ENCODE results near the gene CD300C.

Gene CD300C

GRCh38 chr17:74543406-74543805 lies 2.5 kb downstream of the CD300C start:
- Histone ChIP-seq H3K4me1 (ENCODE audit: low read length) (no peaks in the 10 kb centered on the region), H3K4me2 (ENCODE audit: low read depth, low read length) (no peak overlapping the region), H3K4me3 (ENCODE audit: low read length) (no peak overlapping the region), H3K27me3 (replicated peaks; ENCODE audit: insufficient read depth, low read length) (peaks cover 78% of the 10 kb centered on the region), H3K9me3 (replicated peaks; ENCODE audit: insufficient read depth, low read length) (no peaks in the 10 kb centered on the region), H3F3A (ENCODE audit: insufficient read depth, low read length) (no peaks in the 10 kb centered on the region), H3K9me2 (replicated peaks; ENCODE audit: insufficient read depth, low read length) (no peaks in the 10 kb centered on the region), H3K79me2 (ENCODE audit: low read length) (no peaks in the 10 kb centered on the region), H3K9ac (ENCODE audit: low read length) (no peak overlapping the region), H3K36me3 (replicated peaks; ENCODE audit: insufficient read depth, low read length) (no peaks in the 10 kb centered on the region), H4K20me1 (ENCODE audit: insufficient read depth, low read length) (no peaks in the 10 kb centered on the region), H3K27ac (ENCODE audit: low read length) (no peak overlapping the region), H2AFZ (ENCODE audit: low read length) (no peak overlapping the region)
- no peak for DNase-seq
- no peak for TF ChIP-seq EZH2 (optimal IDR thresholded peaks at IDR 0.05; ENCODE audit: low read depth, low read length)
- TF ChIP-seq, protein P1, sequence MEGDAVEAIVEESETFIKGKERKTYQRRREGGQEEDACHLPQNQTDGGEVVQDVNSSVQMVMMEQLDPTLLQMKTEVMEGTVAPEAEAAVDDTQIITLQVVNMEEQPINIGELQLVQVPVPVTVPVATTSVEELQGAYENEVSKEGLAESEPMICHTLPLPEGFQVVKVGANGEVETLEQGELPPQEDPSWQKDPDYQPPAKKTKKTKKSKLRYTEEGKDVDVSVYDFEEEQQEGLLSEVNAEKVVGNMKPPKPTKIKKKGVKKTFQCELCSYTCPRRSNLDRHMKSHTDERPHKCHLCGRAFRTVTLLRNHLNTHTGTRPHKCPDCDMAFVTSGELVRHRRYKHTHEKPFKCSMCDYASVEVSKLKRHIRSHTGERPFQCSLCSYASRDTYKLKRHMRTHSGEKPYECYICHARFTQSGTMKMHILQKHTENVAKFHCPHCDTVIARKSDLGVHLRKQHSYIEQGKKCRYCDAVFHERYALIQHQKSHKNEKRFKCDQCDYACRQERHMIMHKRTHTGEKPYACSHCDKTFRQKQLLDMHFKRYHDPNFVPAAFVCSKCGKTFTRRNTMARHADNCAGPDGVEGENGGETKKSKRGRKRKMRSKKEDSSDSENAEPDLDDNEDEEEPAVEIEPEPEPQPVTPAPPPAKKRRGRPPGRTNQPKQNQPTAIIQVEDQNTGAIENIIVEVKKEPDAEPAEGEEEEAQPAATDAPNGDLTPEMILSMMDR (IDR thresholded peaks at IDR 0.05; ENCODE audit: low read length) = no peak
- no peak for TF ChIP-seq EZH2phosphoT487 (IDR thresholded peaks at IDR 0.05; ENCODE audit: low read length)

DNA sequence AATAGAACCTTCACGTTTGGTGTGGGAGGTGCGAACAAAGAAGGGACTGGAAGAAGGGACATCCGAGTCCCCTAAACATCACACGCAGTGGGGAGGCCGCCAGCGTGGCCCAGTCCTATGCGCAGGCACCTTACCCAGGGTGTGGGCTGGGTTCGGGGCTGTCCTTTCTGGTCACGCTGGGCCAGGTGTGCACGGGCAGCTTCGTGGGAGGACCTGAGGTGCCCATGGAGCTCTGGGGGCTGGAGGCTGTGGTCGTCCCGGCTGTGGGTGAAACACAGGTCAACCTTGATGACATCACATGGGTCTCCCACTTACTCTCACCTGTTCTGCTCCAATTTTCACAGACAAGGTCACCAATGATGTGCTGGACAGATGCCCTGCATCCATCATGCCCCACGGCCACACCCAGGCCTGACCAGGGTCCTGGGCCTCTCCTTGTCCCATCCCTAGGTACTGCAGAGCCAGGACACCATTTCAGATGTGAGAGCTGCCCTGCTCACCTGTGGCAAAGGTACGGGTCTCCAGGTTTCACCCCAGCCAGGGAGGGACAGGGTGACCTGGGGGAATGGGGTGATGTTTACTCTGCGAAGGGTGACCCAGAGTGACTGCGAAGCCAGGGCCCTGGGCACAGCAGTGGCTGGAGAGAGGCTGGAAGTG lies 3.1 kb downstream of the CD300C start:
- H3K27ac ChIP-seq (ENCODE audit: low read length) = no peak overlapping the region
- H3K36me3 ChIP-seq (replicated peaks; ENCODE audit: insufficient read depth, low read length) = no peaks in the 10 kb centered on the region
- H3F3A ChIP-seq (ENCODE audit: insufficient read depth, low read length) = no peaks in the 10 kb centered on the region
- no peak overlapping the region for H3K9ac ChIP-seq (ENCODE audit: low read length)
- no peak overlapping the region for H2AFZ ChIP-seq (ENCODE audit: low read length)
- no peak for TF ChIP-seq EZH2phosphoT487 (IDR thresholded peaks at IDR 0.05; ENCODE audit: low read length)
- TF ChIP-seq EZH2 (optimal IDR thresholded peaks at IDR 0.05; ENCODE audit: low read depth, low read length) = no peak
- TF ChIP-seq, protein P1 (IDR thresholded peaks at IDR 0.05; ENCODE audit: low read length) = no peak
- H4K20me1 ChIP-seq (ENCODE audit: insufficient read depth, low read length) = no peaks in the 10 kb centered on the region
- no peak for DNase-seq
- H3K4me2 ChIP-seq (ENCODE audit: low read depth, low read length) = no peak overlapping the region
- H3K9me3 ChIP-seq (replicated peaks; ENCODE audit: insufficient read depth, low read length) = no peaks in the 10 kb centered on the region
- peaks cover 84% of the 10 kb centered on the region for H3K27me3 ChIP-seq (replicated peaks; ENCODE audit: insufficient read depth, low read length)
- no peaks in the 10 kb centered on the region for H3K4me1 ChIP-seq (ENCODE audit: low read length)
- no peak overlapping the region for H3K4me3 ChIP-seq (ENCODE audit: low read length)
- no peaks in the 10 kb centered on the region for H3K9me2 ChIP-seq (replicated peaks; ENCODE audit: insufficient read depth, low read length)
- H3K79me2 ChIP-seq (ENCODE audit: low read length) = no peaks in the 10 kb centered on the region

DNA sequence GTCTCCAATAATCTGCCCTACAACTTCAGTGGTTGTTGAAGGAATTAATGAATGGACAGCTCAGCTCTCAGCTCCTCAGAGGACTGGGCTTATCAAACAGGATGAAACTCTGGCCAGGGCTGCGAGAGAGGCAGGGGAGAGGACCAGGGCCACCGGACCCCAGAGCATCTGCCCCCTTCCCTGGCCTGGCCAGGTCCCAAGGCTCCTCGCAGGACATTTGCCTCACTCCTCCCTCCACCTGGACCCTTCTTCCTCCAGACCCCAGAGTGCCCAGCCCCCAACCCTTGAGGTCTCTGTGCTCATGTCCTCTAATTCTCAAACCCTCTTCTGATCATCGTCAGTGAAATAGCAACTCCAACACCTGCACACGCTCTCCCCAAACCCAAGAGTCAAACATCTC lies 3.7 kb downstream of the CD300C start:
- no peaks in the 10 kb centered on the region for H3F3A ChIP-seq (ENCODE audit: insufficient read depth, low read length)
- H2AFZ ChIP-seq (ENCODE audit: low read length) = no peak overlapping the region
- H3K4me1 ChIP-seq (ENCODE audit: low read length) = no peaks in the 10 kb centered on the region
- no peak overlapping the region for H3K9ac ChIP-seq (ENCODE audit: low read length)
- no peaks in the 10 kb centered on the region for H3K9me2 ChIP-seq (replicated peaks; ENCODE audit: insufficient read depth, low read length)
- H3K4me3 ChIP-seq (ENCODE audit: low read length) = no peak overlapping the region
- no peak overlapping the region for H3K27ac ChIP-seq (ENCODE audit: low read length)
- peaks cover 91% of the 10 kb centered on the region for H3K27me3 ChIP-seq (replicated peaks; ENCODE audit: insufficient read depth, low read length)
- H3K79me2 ChIP-seq (ENCODE audit: low read length) = no peaks in the 10 kb centered on the region
- H4K20me1 ChIP-seq (ENCODE audit: insufficient read depth, low read length) = no peaks in the 10 kb centered on the region
- TF ChIP-seq EZH2 (optimal IDR thresholded peaks at IDR 0.05; ENCODE audit: low read depth, low read length) = no peak
- TF ChIP-seq EZH2phosphoT487 (IDR thresholded peaks at IDR 0.05; ENCODE audit: low read length) = no peak
- TF ChIP-seq, protein P1 (IDR thresholded peaks at IDR 0.05; ENCODE audit: low read length) = no peak
- no peak for DNase-seq
- H3K9me3 ChIP-seq (replicated peaks; ENCODE audit: insufficient read depth, low read length) = no peaks in the 10 kb centered on the region
- H3K4me2 ChIP-seq (ENCODE audit: low read depth, low read length) = no peak overlapping the region
- H3K36me3 ChIP-seq (replicated peaks; ENCODE audit: insufficient read depth, low read length) = no peaks in the 10 kb centered on the region

Measured in MM.1S (cell line).